ENCODE data around the gene NECTIN1. TPM values are rescaled to one million over a fixed set of nuclear protein-coding genes. Genes with fewer than 3 reads are reported as not detected.

NECTIN1 gene
- total RNA-seq, 2 experiments from 2014 or later, result 5.8 to 14.3 TPM

GRCh38 chr11:119728211-119728626 lies 781 bp downstream of the NECTIN1 start:
- Histone ChIP-seq H3K36me3 (ENCODE audit: insufficient read depth, low read length) (no peaks in the 10 kb centered on the region), H2AFZ (ENCODE audit: low read length) (no peak overlapping the region), H3K9me2 (ENCODE audit: insufficient read depth, low read length) (no peaks in the 10 kb centered on the region), H3K27ac (ENCODE audit: low read depth, low read length, poor library complexity, severe bottlenecking) (no peak overlapping the region), H3K79me2 (ENCODE audit: insufficient read depth, low read depth, low read length) (no peaks in the 10 kb centered on the region), H3K9me3 (ENCODE audit: low read length) (no peaks in the 10 kb centered on the region), H3K4me1 (ENCODE audit: insufficient read depth, low read length, poor library complexity, severe bottlenecking) (peaks cover 30% of the 10 kb centered on the region), H4K20me1 (ENCODE audit: insufficient read depth, low read length) (no peaks in the 10 kb centered on the region), H3K4me2 (ENCODE audit: low read length) (peak overlapping the region; percentile 94), H3K4me3 (ENCODE audit: low read depth, low read length, poor library complexity, severe bottlenecking) (peak overlapping the region; percentile 69)
- TF ChIP-seq EZH2phosphoT487 (IDR thresholded peaks at IDR 0.05; ENCODE audit: borderline replicate concordance, low read depth, low read length) (no peak), CTCF (conservative IDR thresholded peaks at IDR 0.05; ENCODE audit: low read length) (no peak)
- DNase-seq (ENCODE audit: low spot score), result peak; percentile 14
- POLR2A ChIA-PET, result interaction anchor here (0.7 kb wide), 1 partner anchor 325 kb away, joined by 3 read pairs; no protein-coding TSS in a partner anchor
- intact Hi-C loops (cut with micrococcal nuclease; ENCODE audit: unreplicated experiment), result loop anchor here (2.0 to 10.0 kb wide), 3 partner anchors 246 to 483 kb away; partner anchors contain the start of gene OAF
- BruUV-seq (replicated peaks), result no TSS peak
- CTCF ChIA-PET (ENCODE audit: unreplicated experiment), result interaction anchor here (1.2 kb wide), 1 partner anchor 54 kb away, joined by 3 read pairs; no protein-coding TSS in a partner anchor

- Histone ChIP-seq H3K9me2 (ENCODE audit: insufficient read depth, low read length) (no peaks in the 10 kb centered on the region), H3K36me3 (ENCODE audit: insufficient read depth, low read length) (no peaks in the 10 kb centered on the region), H3K79me2 (ENCODE audit: insufficient read depth, low read depth, low read length) (no peaks in the 10 kb centered on the region), H3K4me2 (ENCODE audit: low read length) (peak overlapping the region; percentile 94), H2AFZ (ENCODE audit: low read length) (no peak overlapping the region), H3K9me3 (ENCODE audit: low read length) (no peaks in the 10 kb centered on the region), H3K4me3 (ENCODE audit: low read depth, low read length, poor library complexity, severe bottlenecking) (peak overlapping the region; percentile 69), H3K27ac (ENCODE audit: low read depth, low read length, poor library complexity, severe bottlenecking) (no peak overlapping the region), H4K20me1 (ENCODE audit: insufficient read depth, low read length) (no peaks in the 10 kb centered on the region), H3K4me1 (ENCODE audit: insufficient read depth, low read length, poor library complexity, severe bottlenecking) (peaks cover 30% of the 10 kb centered on the region)
- POLR2A ChIA-PET, result interaction anchor here (0.7 kb wide), 1 partner anchor 324 kb away, joined by 3 read pairs; no protein-coding TSS in a partner anchor
- peak; percentile 42 for DNase-seq (ENCODE audit: low spot score)
- TF ChIP-seq EZH2phosphoT487 (IDR thresholded peaks at IDR 0.05; ENCODE audit: borderline replicate concordance, low read depth, low read length), result peak; percentile 81; the same call in 1 of the 2 replicates
- TF ChIP-seq CTCF (conservative IDR thresholded peaks at IDR 0.05; ENCODE audit: low read length), result peak; percentile 58
- no TSS peak for BruUV-seq (replicated peaks)
- CTCF ChIA-PET (ENCODE audit: unreplicated experiment), result interaction anchor here (1.2 kb wide), 1 partner anchor 54 kb away, joined by 3 read pairs; no protein-coding TSS in a partner anchor
- intact Hi-C loops (cut with micrococcal nuclease; ENCODE audit: unreplicated experiment), result loop anchor here (2.0 to 10.0 kb wide), 3 partner anchors 245 to 483 kb away; partner anchors contain the start of gene OAF
These were observed 1.4 kb downstream of the NECTIN1 start for GRCh38 chr11:119727523-119728151.

All from OCI-LY7 (cell line).